T-helper 1 cell treated with Interleukin-12 subunit alpha and Interleukin-12 subunit beta and Interleukin-4 antibody, amounts not matched to agents 30 μg/mL and 1 μg/mL, for 36 hours (primary cell): Measurements from ENCODE around the gene ALB.

Source experiments
- H3K27ac Mint-ChIP-seq: one replicate; pipeline ENCODE4 v1.8.0; 2021; ENCODE audit warnings: mild to moderate bottlenecking, mixed read lengths
- H3K27me3 Mint-ChIP-seq: one replicate; pipeline ENCODE4 v1.8.0; 2021; ENCODE audit warnings: low read depth, mixed read lengths
- H3K36me3 Mint-ChIP-seq: one replicate; pipeline ENCODE4 v1.8.0; 2021; ENCODE audit warnings: low read depth, mixed read lengths
- H3K4me1 Mint-ChIP-seq: one replicate; pipeline ENCODE4 v1.8.0; 2021; ENCODE audit warnings: low read depth, mixed read lengths
- H3K4me3 Mint-ChIP-seq: one replicate; pipeline ENCODE4 v1.8.0; 2021; ENCODE audit warnings: mild to moderate bottlenecking, moderate library complexity, mixed read lengths
- H3K9me3 Mint-ChIP-seq: one replicate; pipeline ENCODE4 v1.8.0; 2021; ENCODE audit warnings: mixed read lengths

Gene ALB

GRCh38 chr4:73396993-73397972, 6.8 kb upstream of the ALB start:
- no peak overlapping the region for H3K4me3 Mint-ChIP-seq
- no peak overlapping the region for H3K27ac Mint-ChIP-seq
- H3K9me3 Mint-ChIP-seq, result no peaks in the 10 kb centered on the region
- no peaks in the 10 kb centered on the region for H3K36me3 Mint-ChIP-seq
- H3K4me1 Mint-ChIP-seq, result no peaks in the 10 kb centered on the region
- no peaks in the 10 kb centered on the region for H3K27me3 Mint-ChIP-seq

GRCh38 chr4:73401412-73401811, 2.7 kb upstream of the ALB start:
- Mint-ChIP-seq H3K27me3 (no peaks in the 10 kb centered on the region), H3K27ac (no peak overlapping the region), H3K36me3 (no peaks in the 10 kb centered on the region), H3K4me1 (no peaks in the 10 kb centered on the region), H3K9me3 (no peaks in the 10 kb centered on the region), H3K4me3 (no peak overlapping the region)

- Mint-ChIP-seq H3K27ac (no peak overlapping the region), H3K27me3 (no peaks in the 10 kb centered on the region), H3K4me3 (no peak overlapping the region), H3K36me3 (no peaks in the 10 kb centered on the region), H3K4me1 (no peaks in the 10 kb centered on the region), H3K9me3 (no peaks in the 10 kb centered on the region)
Measured at GRCh38 chr4:73404457-73404856, 370 bp downstream of the ALB start.

GRCh38 chr4:73405138-73405537, 1.1 kb downstream of the ALB start:
- H3K27me3 Mint-ChIP-seq, result no peaks in the 10 kb centered on the region

GRCh38 chr4:73406548-73406875, 2.4 kb downstream of the ALB start:
- Mint-ChIP-seq H3K27me3 (no peaks in the 10 kb centered on the region), H3K9me3 (no peaks in the 10 kb centered on the region), H3K4me3 (no peak overlapping the region), H3K36me3 (no peaks in the 10 kb centered on the region), H3K4me1 (no peaks in the 10 kb centered on the region), H3K27ac (no peak overlapping the region)

More at GRCh38 chr4:73405138-73405537, 1.1 kb downstream of the ALB start:
- Mint-ChIP-seq H3K36me3 (no peaks in the 10 kb centered on the region), H3K9me3 (no peaks in the 10 kb centered on the region), H3K4me3 (no peak overlapping the region), H3K27ac (no peak overlapping the region), H3K4me1 (no peaks in the 10 kb centered on the region)

- H3K36me3 Mint-ChIP-seq, result no peaks in the 10 kb centered on the region
- H3K27ac Mint-ChIP-seq, result no peak overlapping the region
- no peak overlapping the region for H3K4me3 Mint-ChIP-seq
Measured at GRCh38 chr4:73407227-73407673, 3.2 kb downstream of the ALB start.

GRCh38 chr4:73408181-73408867, 4.2 kb downstream of the ALB start:
- Mint-ChIP-seq H3K4me1 (no peaks in the 10 kb centered on the region), H3K36me3 (no peaks in the 10 kb centered on the region), H3K27ac (no peak overlapping the region), H3K4me3 (no peak overlapping the region), H3K9me3 (no peaks in the 10 kb centered on the region), H3K27me3 (no peaks in the 10 kb centered on the region)

More at GRCh38 chr4:73407227-73407673, 3.2 kb downstream of the ALB start:
- Mint-ChIP-seq H3K27me3 (no peaks in the 10 kb centered on the region), H3K4me1 (no peaks in the 10 kb centered on the region), H3K9me3 (no peaks in the 10 kb centered on the region)

- Mint-ChIP-seq H3K4me1 (no peaks in the 10 kb centered on the region), H3K9me3 (no peaks in the 10 kb centered on the region), H3K27ac (no peak overlapping the region), H3K27me3 (no peaks in the 10 kb centered on the region), H3K4me3 (no peak overlapping the region), H3K36me3 (no peaks in the 10 kb centered on the region)
Measured at GRCh38 chr4:73409012-73409862, 5.2 kb downstream of the ALB start.

- H3K9me3 Mint-ChIP-seq, result no peaks in the 10 kb centered on the region
- H3K36me3 Mint-ChIP-seq, result no peaks in the 10 kb centered on the region
- no peaks in the 10 kb centered on the region for H3K4me1 Mint-ChIP-seq
- H3K27me3 Mint-ChIP-seq, result no peaks in the 10 kb centered on the region
- H3K4me3 Mint-ChIP-seq, result no peak overlapping the region
- H3K27ac Mint-ChIP-seq, result no peak overlapping the region
Measured at GRCh38 chr4:73409978-73410548, 6.0 kb downstream of the ALB start.

GRCh38 chr4:73410916-73411730, 7.0 kb downstream of the ALB start:
- no peaks in the 10 kb centered on the region for H3K36me3 Mint-ChIP-seq
- H3K4me1 Mint-ChIP-seq, result no peaks in the 10 kb centered on the region
- H3K27me3 Mint-ChIP-seq, result no peaks in the 10 kb centered on the region
- H3K9me3 Mint-ChIP-seq, result no peaks in the 10 kb centered on the region
- no peak overlapping the region for H3K4me3 Mint-ChIP-seq
- no peak overlapping the region for H3K27ac Mint-ChIP-seq

GRCh38 chr4:73411731-73412414, 7.8 kb downstream of the ALB start:
- H3K4me3 Mint-ChIP-seq, result no peak overlapping the region
- no peak overlapping the region for H3K27ac Mint-ChIP-seq

GRCh38 chr4:73413294-73413755, 9.2 kb downstream of the ALB start:
- H3K36me3 Mint-ChIP-seq, result no peaks in the 10 kb centered on the region
- no peaks in the 10 kb centered on the region for H3K27me3 Mint-ChIP-seq
- no peak overlapping the region for H3K27ac Mint-ChIP-seq
- H3K4me3 Mint-ChIP-seq, result no peak overlapping the region
- H3K9me3 Mint-ChIP-seq, result no peaks in the 10 kb centered on the region
- H3K4me1 Mint-ChIP-seq, result no peaks in the 10 kb centered on the region

More at GRCh38 chr4:73411731-73412414, 7.8 kb downstream of the ALB start:
- Mint-ChIP-seq H3K4me1 (no peaks in the 10 kb centered on the region), H3K36me3 (no peaks in the 10 kb centered on the region), H3K27me3 (no peaks in the 10 kb centered on the region), H3K9me3 (no peaks in the 10 kb centered on the region)

GRCh38 chr4:73414936-73415271, 10.8 kb downstream of the ALB start:
- H3K4me3 Mint-ChIP-seq, result no peak overlapping the region

More at GRCh38 chr4:73414936-73415271, 10.8 kb downstream of the ALB start:
- Mint-ChIP-seq H3K27ac (no peak overlapping the region), H3K36me3 (no peaks in the 10 kb centered on the region), H3K4me1 (no peaks in the 10 kb centered on the region), H3K27me3 (no peaks in the 10 kb centered on the region), H3K9me3 (no peaks in the 10 kb centered on the region)
